Endodermal cell (in vitro differentiated cells): ENCODE data around the gene EMD. TPM values are rescaled to one million over a fixed set of nuclear protein-coding genes. Genes with fewer than 3 reads are reported as not detected.

Source experiments
- DNase-seq: peaks from one replicate; pipeline ENCODE4 v3.0.0-alpha.2; 2017
- H3K27ac ChIP-seq: 2 replicates; pipeline ENCODE4 v1.5.1; 2013; ENCODE audit warnings: mild to moderate bottlenecking, low read depth, low read length, moderate library complexity
- H3K27me3 ChIP-seq: 2 replicates; pipeline ENCODE4 v1.6.1; 2013; ENCODE audit warnings: mild to moderate bottlenecking, low read length, moderate library complexity; ENCODE audit not compliant: insufficient read depth, control insufficient read depth, poor library complexity, severe bottlenecking
- H3K36me3 ChIP-seq: 2 replicates; pipeline ENCODE4 v1.7.0; 2013; ENCODE audit warnings: mild to moderate bottlenecking, low read length, moderate library complexity; ENCODE audit not compliant: control insufficient read depth, insufficient read depth
- H3K4me1 ChIP-seq: one replicate; pipeline ENCODE4 v1.7.0; 2013; ENCODE audit warnings: low read length; ENCODE audit not compliant: control insufficient read depth, insufficient read depth
- H3K4me3 ChIP-seq: 2 replicates; pipeline ENCODE4 v1.5.1; 2013; ENCODE audit warnings: mild to moderate bottlenecking, low read length, moderate library complexity
- H3K9ac ChIP-seq: 2 replicates; pipeline ENCODE4 v1.6.1; 2013; ENCODE audit warnings: mild to moderate bottlenecking, low read length, moderate library complexity; ENCODE audit not compliant: poor library complexity, severe bottlenecking; ENCODE audit errors: extremely low read depth
- H3K9me3 ChIP-seq: 2 replicates; pipeline ENCODE4 v1.6.1; 2013; ENCODE audit warnings: mild to moderate bottlenecking, low read length, moderate library complexity; ENCODE audit not compliant: control insufficient read depth
- H3K27ac Mint-ChIP-seq: 2 replicates; pipeline ENCODE4 v1.8.0; 2020; ENCODE audit warnings: mixed read lengths
- H3K27me3 Mint-ChIP-seq: 2 replicates; pipeline ENCODE4 v1.8.0; 2021; ENCODE audit warnings: mild to moderate bottlenecking, mixed read lengths; ENCODE audit not compliant: insufficient read depth
- H3K36me3 Mint-ChIP-seq: 2 replicates; pipeline ENCODE4 v1.8.0; 2020; ENCODE audit warnings: low read depth, mixed read lengths
- H3K4me1 Mint-ChIP-seq: 2 replicates; pipeline ENCODE4 v1.8.0; 2020; ENCODE audit warnings: mixed read lengths
- H3K4me3 Mint-ChIP-seq: 2 replicates; pipeline ENCODE4 v1.8.0; 2020; ENCODE audit warnings: mild to moderate bottlenecking, moderate library complexity, mixed read lengths
- H3K9me3 Mint-ChIP-seq: 2 replicates; pipeline ENCODE4 v1.8.0; 2020; ENCODE audit warnings: mild to moderate bottlenecking, mixed read lengths
- WGBS, 2 experiments: methylation state at CpG; one replicate each; pipeline versions ENCODE4 v1.1.5 to v1.1.7; 2013; ENCODE audit warnings: missing lambda C conversion rate in 2 of 2, mixed read lengths in 1 of 2; ENCODE audit not compliant: insufficient coverage in 1 of 2, insufficient read length in 1 of 2; 5-methylcytosine and 5-hydroxymethylcytosine counted together
- total RNA-seq, 2 donors: library from RNA; stranded (reverse); fragmentation: NEBNext Ultra II Directional in 1 of 2; extraction: Animal tissue kit (Norgen Biotek cat#: 25700) in 1 of 2; gene quantifications; 2 replicates in 1 of 2; 3 replicates in 1 of 2; pipeline ENCODE4 v1.2.1, GENCODE V29; 2021
- TF ChIP-seq, protein P1 (sequence below): fragments of 200-600 bp; sonication (generic); conservative IDR thresholded peaks from 2 replicates; pipeline ENCODE4 v1.5.0; 2021; ENCODE audit warnings: antibody characterized with exemption, mild to moderate bottlenecking

The EMD gene
- total RNA-seq, 2 donors from 2014 or later, result 60.3 to 76.4 TPM

DNA sequence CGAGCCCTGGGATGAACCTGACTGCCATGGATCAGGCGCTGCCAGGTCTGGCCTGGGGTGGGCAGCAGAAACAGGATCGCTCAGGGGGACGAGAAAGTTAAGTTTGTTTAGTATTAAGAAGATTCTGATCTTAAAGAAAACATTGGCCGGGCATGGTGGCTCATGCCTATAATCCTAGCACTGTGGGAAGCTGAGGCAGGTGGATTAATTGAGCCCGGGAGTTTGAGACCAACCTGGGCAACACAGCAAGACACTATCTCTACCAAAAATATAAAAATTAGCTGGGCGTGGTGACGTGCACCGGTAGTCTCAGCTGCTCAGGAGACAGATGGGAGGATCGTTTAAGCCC is 4.0 kb upstream of the EMD start:
- Histone ChIP-seq H3K27ac (no peak overlapping the region), H3K4me3 (peak overlapping the region; percentile 10), H3K27me3 (no peaks in the 10 kb centered on the region), H3K9ac (no peak overlapping the region), H3K36me3 (peaks cover 3% of the 10 kb centered on the region), H3K9me3 (no peaks in the 10 kb centered on the region), H3K4me1 (no peaks in the 10 kb centered on the region)
- 70 to 85% methylated on average over 2 to 8 of the region's 10 CpGs for WGBS, 2 experiments
- Mint-ChIP-seq H3K36me3 (peaks cover under 1% of the 10 kb centered on the region), H3K27ac (no peak overlapping the region), H3K4me3 (peak overlapping the region; percentile 39), H3K9me3 (peaks cover 44% of the 10 kb centered on the region), H3K27me3 (peaks cover 16% of the 10 kb centered on the region), H3K4me1 (peaks cover 3% of the 10 kb centered on the region)
- TF ChIP-seq, protein P1, sequence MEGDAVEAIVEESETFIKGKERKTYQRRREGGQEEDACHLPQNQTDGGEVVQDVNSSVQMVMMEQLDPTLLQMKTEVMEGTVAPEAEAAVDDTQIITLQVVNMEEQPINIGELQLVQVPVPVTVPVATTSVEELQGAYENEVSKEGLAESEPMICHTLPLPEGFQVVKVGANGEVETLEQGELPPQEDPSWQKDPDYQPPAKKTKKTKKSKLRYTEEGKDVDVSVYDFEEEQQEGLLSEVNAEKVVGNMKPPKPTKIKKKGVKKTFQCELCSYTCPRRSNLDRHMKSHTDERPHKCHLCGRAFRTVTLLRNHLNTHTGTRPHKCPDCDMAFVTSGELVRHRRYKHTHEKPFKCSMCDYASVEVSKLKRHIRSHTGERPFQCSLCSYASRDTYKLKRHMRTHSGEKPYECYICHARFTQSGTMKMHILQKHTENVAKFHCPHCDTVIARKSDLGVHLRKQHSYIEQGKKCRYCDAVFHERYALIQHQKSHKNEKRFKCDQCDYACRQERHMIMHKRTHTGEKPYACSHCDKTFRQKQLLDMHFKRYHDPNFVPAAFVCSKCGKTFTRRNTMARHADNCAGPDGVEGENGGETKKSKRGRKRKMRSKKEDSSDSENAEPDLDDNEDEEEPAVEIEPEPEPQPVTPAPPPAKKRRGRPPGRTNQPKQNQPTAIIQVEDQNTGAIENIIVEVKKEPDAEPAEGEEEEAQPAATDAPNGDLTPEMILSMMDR, result no peak
- no peak for DNase-seq

DNA sequence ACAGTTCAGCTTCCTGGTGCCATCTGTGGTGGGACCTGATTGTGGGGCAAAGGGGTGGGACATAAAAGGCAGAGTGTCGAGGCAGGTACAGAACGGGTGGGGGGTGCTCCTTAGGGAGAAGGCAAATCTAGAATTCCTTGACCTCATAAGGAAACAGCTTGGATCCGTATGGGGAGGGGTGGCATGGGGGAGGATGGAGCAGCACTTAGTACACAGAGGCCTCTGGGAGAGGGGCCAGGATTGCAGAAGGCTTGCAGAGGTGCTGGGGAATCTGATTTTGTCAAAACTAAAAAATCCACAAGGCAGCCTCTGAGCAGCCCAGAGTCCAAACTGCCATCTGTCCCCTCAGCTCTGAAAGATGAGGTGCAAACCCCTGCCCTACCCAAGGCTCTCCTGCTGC is 2.3 kb upstream of the EMD start:
- no peak for DNase-seq
- H3K27me3 ChIP-seq, result no peaks in the 10 kb centered on the region
- 77 to 100% methylated on average over 2 to 3 of the region's 3 CpGs for WGBS, 2 experiments
- H3K9me3 ChIP-seq, result no peaks in the 10 kb centered on the region
- H3K27ac Mint-ChIP-seq, result no peak overlapping the region
- H3K36me3 ChIP-seq, result no peaks in the 10 kb centered on the region
- H3K4me3 Mint-ChIP-seq, result no peak overlapping the region
- H3K9ac ChIP-seq, result no peak overlapping the region
- peaks cover 7% of the 10 kb centered on the region for H3K4me1 Mint-ChIP-seq
- peaks cover 8% of the 10 kb centered on the region for H3K36me3 Mint-ChIP-seq
- H3K9me3 Mint-ChIP-seq, result peaks cover 56% of the 10 kb centered on the region
- TF ChIP-seq, protein P1, result no peak
- H3K27me3 Mint-ChIP-seq, result peaks cover 16% of the 10 kb centered on the region
- H3K4me1 ChIP-seq, result no peaks in the 10 kb centered on the region
- H3K27ac ChIP-seq, result no peak overlapping the region
- H3K4me3 ChIP-seq, result no peak overlapping the region

DNA sequence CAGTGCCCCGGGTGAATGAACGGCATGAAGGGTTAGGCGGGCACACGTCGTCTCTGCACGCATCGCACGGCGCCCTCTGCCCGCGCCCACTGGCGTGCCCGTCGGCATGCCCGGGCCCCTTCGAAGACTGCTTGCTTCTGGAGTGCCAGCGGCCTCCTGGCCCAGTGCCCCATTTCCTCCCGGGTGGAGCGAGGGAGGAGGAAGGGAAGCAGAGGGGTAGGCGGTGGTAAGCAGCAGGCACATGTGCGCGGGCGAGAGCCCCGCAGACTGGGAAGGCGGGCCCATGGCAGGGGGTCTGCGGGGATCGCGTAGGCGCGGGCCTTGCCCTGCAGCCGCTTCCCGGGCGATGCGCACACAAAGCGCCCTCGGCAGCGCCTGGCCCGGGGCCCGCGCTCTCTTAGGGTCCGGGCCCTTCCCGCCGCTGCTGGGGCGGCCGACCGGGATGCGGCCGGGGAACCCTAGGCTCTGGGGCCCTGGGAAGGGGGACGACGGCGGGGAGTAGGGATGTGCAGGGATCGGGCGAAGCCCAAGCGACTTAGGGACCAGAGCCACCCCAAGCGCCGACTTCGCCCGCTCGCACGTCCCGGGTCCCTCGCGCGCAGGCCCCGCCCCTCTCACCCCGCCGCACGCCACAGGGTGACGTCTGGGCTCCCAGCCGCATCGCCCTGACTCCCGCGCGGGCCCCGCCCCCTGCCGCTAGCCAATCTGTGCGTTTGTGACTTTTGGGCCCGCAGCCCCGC is 866 bp upstream of the EMD start:
- H3K27ac Mint-ChIP-seq, result no peak overlapping the region
- peaks cover 10% of the 10 kb centered on the region for H3K27me3 Mint-ChIP-seq
- peak; percentile 73 for DNase-seq
- TF ChIP-seq, protein P1, result no peak
- H3K4me3 Mint-ChIP-seq, result peak overlapping the region; percentile 73
- H3K4me1 Mint-ChIP-seq, result peaks cover 7% of the 10 kb centered on the region
- no peaks in the 10 kb centered on the region for H3K9me3 ChIP-seq
- 3 to 4% methylated on average over 7 to 72 of the region's 79 CpGs for WGBS, 2 experiments
- H3K27ac ChIP-seq, result peak overlapping the region; percentile 95
- no peaks in the 10 kb centered on the region for H3K4me1 ChIP-seq
- H3K4me3 ChIP-seq, result peak overlapping the region; percentile 65
- H3K36me3 Mint-ChIP-seq, result peaks cover 8% of the 10 kb centered on the region
- H3K9ac ChIP-seq, result peak overlapping the region; percentile 51
- H3K36me3 ChIP-seq, result no peaks in the 10 kb centered on the region
- H3K27me3 ChIP-seq, result no peaks in the 10 kb centered on the region
- H3K9me3 Mint-ChIP-seq, result peaks cover 55% of the 10 kb centered on the region
